Left cardiac atrium (tissue), 4 donors: ENCODE data around the gene CA10. TPM values are rescaled to one million over a fixed set of nuclear protein-coding genes. Genes with fewer than 3 reads are reported as not detected.

ENCODE experiments used
- ATAC-seq, 2 donors: fragments of 200-7000 bp; cut with Tn5 transposase; one replicate each; pipeline ENCODE4 v1.9.1; 2020; ENCODE audit warnings: mild to moderate bottlenecking in 2 of 2, moderate library complexity in 2 of 2
- DNase-seq: peaks from one replicate; pipeline ENCODE4 v3.0.0-alpha.2; 2020
- intact Hi-C, 2 donors: fragments of 100-400 bp; cut with DNase I; formaldehyde crosslinking; loops; one replicate each; pipeline versions ENCODE4 v1.14.1 to v1.15.1; 2022 to 2023
- total RNA-seq, 2 donors: library from RNA; stranded (reverse); fragmentation: NEBNext Ultra II Directional; extraction: Animal tissue kit (Norgen Biotek cat#: 25700); gene quantifications; one replicate each; pipeline ENCODE4 v1.2.1, GENCODE V29; 2021
- donor health status: DM: no; HTN: yes; CAD: no.
- donor health status: DM: no; HTN: yes; CAD: no; lungs with severe emphysema.
- donor health status: DM: yes; HTN: yes; CAD: no.
- donor health status: Dilated cardiomyopathy.

Gene CA10
- total RNA-seq, 2 donors from 2014 or later: not detected

GRCh38 chr17:51759260-51759659 is 399.3 kb downstream of the CA10 start:
- intact Hi-C loops: no loop called here
- ATAC-seq: no peak
- no peak for DNase-seq

GRCh38 chr17:51751072-51751471 is 407.4 kb downstream of the CA10 start:
- intact Hi-C loops: no loop called here
- ATAC-seq (no peak), DNase-seq (no peak)

- intact Hi-C loops: no loop called here
- ATAC-seq (no peak), DNase-seq (no peak)
These were observed 409.5 kb downstream of the CA10 start for GRCh38 chr17:51748749-51749604.

DNA sequence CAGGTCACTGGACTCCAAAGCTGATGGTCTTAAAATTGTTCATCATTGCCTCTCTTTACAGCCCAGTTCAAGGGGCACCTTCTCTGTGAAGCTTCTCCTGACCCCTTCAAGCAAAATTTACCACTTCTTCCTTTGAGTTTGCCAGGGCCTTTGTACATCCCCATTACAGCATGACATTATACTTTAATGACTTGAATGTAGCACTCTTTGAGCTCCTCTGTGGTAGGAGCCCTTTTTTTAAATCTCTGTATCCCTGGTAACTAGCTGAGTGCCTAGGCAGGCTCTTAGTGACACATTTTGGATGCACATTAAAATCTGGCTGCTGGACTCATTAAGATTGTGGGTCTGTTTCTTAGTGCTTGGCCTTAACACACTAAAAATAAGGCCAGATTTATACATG is 412.1 kb downstream of the CA10 start:
- ATAC-seq (no peak), DNase-seq (no peak)
- intact Hi-C loops: no loop called here

- DNase-seq: no peak
- no peak for ATAC-seq
- intact Hi-C loops: no loop called here
These were observed 412.5 kb downstream of the CA10 start for GRCh38 chr17:51745993-51746392.

DNA sequence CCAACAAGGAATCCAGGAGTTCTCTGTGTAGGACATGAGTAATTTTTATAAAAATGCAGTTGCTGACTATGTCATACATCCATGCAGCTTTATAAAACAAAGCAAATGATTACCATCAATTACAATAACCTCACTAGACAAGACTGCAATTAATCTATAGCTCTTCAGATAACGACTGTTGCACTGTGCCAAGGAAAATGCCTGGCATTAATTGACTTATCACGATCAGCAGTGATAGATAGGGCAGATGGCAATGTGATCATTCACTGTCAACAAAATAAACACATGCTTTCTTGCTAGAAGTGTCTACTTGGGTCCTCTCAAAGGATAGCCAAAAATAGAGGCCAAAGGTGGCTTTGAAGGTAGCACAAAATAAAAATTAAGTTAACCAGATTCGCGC is 415.0 kb downstream of the CA10 start:
- ATAC-seq (no peak), DNase-seq (no peak)
- intact Hi-C loops: no loop called here

DNA sequence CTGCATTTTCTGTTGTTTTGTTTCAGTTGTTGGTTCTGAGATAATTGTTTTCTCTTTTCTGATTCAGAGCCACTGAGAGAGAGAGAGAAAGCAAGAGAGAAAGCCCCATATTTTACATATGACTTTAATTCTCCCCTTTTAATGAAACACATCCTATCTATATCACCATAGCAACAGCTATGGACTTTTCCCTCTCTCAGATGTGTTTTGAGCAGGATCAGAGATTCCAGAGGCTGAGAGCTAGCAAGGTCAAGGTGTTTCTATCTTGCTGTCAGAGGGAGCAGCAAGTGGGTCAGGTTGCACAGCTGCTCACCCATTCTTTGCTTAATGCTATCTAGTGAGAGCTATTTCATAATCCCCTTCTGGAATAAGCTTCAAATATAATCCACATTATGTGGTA is 415.9 kb downstream of the CA10 start:
- no peak for ATAC-seq
- no peak for DNase-seq
- intact Hi-C loops: no loop called here

- intact Hi-C loops: no loop called here
- no peak for ATAC-seq
- no peak for DNase-seq
These were observed 417.1 kb downstream of the CA10 start for GRCh38 chr17:51741458-51741857.

- DNase-seq: no peak
- ATAC-seq: no peak
- intact Hi-C loops: no loop called here
These were observed 418.0 kb downstream of the CA10 start for GRCh38 chr17:51740531-51740930.

- intact Hi-C loops: no loop called here
- ATAC-seq (no peak), DNase-seq (no peak)
These were observed 419.1 kb downstream of the CA10 start for GRCh38 chr17:51739245-51739886.

GRCh38 chr17:51736356-51736755 is 422.2 kb downstream of the CA10 start:
- intact Hi-C loops: no loop called here
- DNase-seq: no peak
- no peak for ATAC-seq

DNA sequence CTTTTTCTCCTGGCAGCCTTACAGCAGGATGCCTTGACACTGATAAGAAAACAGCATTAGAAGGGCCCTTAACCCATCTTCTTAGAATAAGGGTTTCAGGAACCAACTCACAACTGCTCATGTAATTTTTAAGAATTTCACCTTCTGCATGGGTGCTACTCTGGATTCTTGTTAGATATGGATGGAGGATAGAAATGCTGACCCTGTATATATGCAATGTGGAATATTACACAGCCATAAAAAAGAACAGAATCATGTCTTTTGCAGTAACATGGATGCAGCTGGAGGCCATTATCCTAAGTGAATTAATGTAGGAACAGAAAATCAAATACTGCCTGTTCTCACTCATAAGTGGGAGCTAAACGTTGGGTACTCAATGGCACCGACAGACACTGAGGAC is 423.5 kb downstream of the CA10 start:
- no peak for DNase-seq

GRCh38 chr17:51734462-51734861 is 424.1 kb downstream of the CA10 start:
- intact Hi-C loops: no loop called here
- no peak for DNase-seq
- ATAC-seq: no peak

More for the DNA sequence above, 423.5 kb downstream of the CA10 start:
- ATAC-seq: no peak
- intact Hi-C loops: no loop called here

- DNase-seq (no peak), ATAC-seq (no peak)
- intact Hi-C loops: no loop called here
These were observed 425.3 kb downstream of the CA10 start for GRCh38 chr17:51733166-51733565.

DNA sequence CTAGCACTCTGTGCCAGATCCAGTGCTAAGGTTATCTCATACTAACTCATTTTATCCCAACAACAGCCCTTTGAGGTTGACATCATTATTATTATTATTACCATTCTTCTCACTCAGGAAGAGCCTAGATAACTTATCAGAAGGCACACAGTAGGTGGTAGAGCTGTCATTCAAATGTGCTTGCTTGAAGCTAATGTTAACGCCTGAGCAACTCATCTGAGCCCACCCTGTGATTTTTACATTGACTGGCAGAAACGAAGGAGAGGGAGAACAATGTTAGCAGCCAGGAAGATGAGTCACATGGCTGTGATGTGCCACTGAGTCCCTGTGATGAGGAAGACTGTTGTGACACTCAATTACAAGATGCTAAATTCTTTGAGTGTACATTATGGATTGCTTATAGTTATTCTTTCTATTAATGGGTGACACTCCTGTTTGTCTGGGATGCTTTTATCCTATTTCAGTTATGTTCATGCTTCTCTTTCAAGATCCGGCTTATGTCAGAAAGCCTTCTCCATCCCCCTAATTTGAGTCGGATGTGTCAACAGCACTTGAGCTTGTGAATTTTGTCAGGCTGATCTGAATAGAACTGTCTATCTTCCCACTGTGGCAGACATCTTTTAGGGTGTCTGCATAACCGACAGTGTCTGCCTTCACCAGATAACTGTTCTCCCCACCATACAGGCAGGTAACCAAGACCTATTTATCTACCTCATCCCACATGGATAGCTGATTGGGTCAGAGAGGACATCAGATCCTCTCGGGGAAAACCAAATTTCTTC is 426.4 kb downstream of the CA10 start:
- no peak for ATAC-seq
- intact Hi-C loops: no loop called here
- DNase-seq: no peak

DNA sequence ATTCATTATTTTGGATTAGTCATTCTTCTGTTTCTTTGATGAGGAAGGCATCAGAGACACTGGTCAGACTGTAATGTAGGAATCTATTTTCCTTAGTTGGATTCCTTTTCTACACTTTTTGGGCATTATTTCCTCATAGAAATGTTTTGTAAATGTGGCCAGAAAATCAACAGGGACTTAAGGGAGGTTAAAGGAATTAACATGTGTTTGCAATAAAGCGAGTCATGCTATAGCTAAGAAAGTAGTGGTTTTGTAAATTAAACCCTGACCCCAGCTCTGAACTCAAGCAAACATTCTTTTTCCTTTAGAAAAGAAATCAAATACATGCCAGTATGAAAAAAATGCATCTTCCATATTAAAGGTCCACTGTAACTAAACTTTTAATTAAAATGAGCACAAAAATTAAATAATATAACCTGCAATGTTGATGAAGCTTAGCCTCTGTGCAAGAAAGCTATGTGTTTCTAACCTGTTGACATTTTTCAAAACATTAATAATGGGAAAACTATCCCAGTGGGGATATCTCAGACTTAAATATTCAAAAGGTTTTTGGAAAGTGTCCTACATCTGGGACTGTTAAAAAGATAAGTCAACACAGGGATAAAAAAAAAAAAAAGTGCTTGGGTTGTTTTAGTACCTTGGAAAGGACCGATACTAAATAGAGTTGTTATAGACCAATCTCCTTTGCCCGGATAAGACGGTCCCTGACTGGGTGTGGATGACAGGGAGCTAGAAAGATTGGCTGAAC is 428.0 kb downstream of the CA10 start:
- intact Hi-C loops: no loop called here
- DNase-seq (no peak), ATAC-seq (no peak)

DNA sequence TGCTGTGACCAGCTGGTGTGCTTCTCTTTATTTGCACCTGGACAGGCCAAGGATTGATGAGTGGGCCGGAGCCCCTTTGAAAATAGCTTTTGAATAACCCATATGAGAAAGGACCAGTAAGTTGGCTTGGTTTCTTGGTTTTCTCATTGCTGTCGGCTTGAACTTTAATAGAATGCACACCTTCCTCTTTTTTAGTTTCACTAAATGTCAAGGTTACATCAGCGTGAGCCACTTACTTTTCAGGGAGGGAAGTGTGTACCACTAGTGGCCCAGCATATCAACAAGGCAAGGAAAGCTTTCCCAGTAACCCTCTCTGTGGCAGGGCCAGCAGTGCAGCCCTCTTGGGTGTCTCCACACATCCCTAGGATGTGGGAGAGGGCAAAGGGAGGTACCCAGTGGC is 433.3 kb downstream of the CA10 start:
- intact Hi-C loops: no loop called here
- ATAC-seq (no peak), DNase-seq (no peak)

- no peak for DNase-seq
- intact Hi-C loops: no loop called here
- no peak for ATAC-seq
These were observed 434.4 kb downstream of the CA10 start for GRCh38 chr17:51724043-51724580.

- ATAC-seq (peak in 1 of 2 donors; percentile 88), DNase-seq (no peak)
- intact Hi-C loops: no loop called here
These were observed 435.5 kb downstream of the CA10 start for GRCh38 chr17:51722994-51723393.
